Fibroblast of lung (primary cell): ENCODE results near the gene ZSWIM1. TPM values are rescaled to one million over a fixed set of nuclear protein-coding genes. Genes with fewer than 3 reads are reported as not detected.

ENCODE experiments used
- DNase-seq, 2 donors: peaks; one replicate each; pipeline versions ENCODE4 v3.0.0 to v3.0.0-alpha.2; 2010; ENCODE audit warnings: low read depth in 2 of 2
- H2AFZ ChIP-seq: 2 replicates; pipeline ENCODE4 v1.5.1; 2012; ENCODE audit warnings: low read length, control low read depth, inconsistent platforms
- H3K27ac ChIP-seq: 2 replicates; pipeline ENCODE4 v1.5.1; 2011; ENCODE audit warnings: low read length, control low read depth; ENCODE audit not compliant: insufficient read depth
- H3K27me3 ChIP-seq: 2 replicates; pipeline ENCODE4 v1.5.1; 2011; ENCODE audit warnings: mild to moderate bottlenecking, low read length; ENCODE audit not compliant: control insufficient read depth, insufficient read depth
- H3K36me3 ChIP-seq: 2 replicates; pipeline ENCODE4 v1.5.1; 2011; ENCODE audit warnings: low read length; ENCODE audit not compliant: control insufficient read depth, insufficient read depth
- H3K4me1 ChIP-seq: 2 replicates; pipeline ENCODE4 v1.5.1; 2011; ENCODE audit warnings: low read length; ENCODE audit not compliant: control insufficient read depth, insufficient read depth; ENCODE audit errors: extremely low read depth
- H3K4me2 ChIP-seq: 2 replicates; pipeline ENCODE4 v1.5.1; 2011; ENCODE audit warnings: low read length, control low read depth; ENCODE audit not compliant: insufficient read depth; ENCODE audit errors: extremely low read depth
- H3K4me3 ChIP-seq, 4 experiments: fragments of 200-600 bp in 1 of 4; sonication (generic) in 1 of 4; replicated peaks in 1 of 4; 2 replicates each; pipeline ENCODE4 v1.5.1; 2011 to 2016; ENCODE audit warnings: low read length in 4 of 4, low read depth in 3 of 4, mild to moderate bottlenecking in 3 of 4, control low read depth in 2 of 4, inconsistent platforms in 1 of 4, mixed read lengths in 1 of 4; ENCODE audit not compliant: insufficient read depth in 1 of 4; ENCODE audit errors: control extremely low read depth in 1 of 4
- H3K79me2 ChIP-seq: 2 replicates; pipeline ENCODE4 v1.5.1; 2012; ENCODE audit warnings: mild to moderate bottlenecking, low read length, inconsistent platforms; ENCODE audit not compliant: control insufficient read depth, insufficient read depth
- H3K9ac ChIP-seq: 2 replicates; pipeline ENCODE4 v1.5.1; 2011; ENCODE audit warnings: mild to moderate bottlenecking, low read length, control low read depth; ENCODE audit not compliant: insufficient read depth
- H3K9me3 ChIP-seq: 2 replicates; pipeline ENCODE4 v1.5.1; 2012; ENCODE audit warnings: low read depth, low read length; ENCODE audit not compliant: control insufficient read depth, insufficient read depth
- H4K20me1 ChIP-seq: 2 replicates; pipeline ENCODE4 v1.5.1; 2011; ENCODE audit warnings: low read length; ENCODE audit not compliant: control insufficient read depth, insufficient read depth; ENCODE audit errors: extremely low read depth
- EZH2 ChIP-seq: IDR thresholded peaks from 2 replicates; pipeline ENCODE4 v1.5.1; 2012; ENCODE audit warnings: low read length, control low read depth, mild to moderate bottlenecking; ENCODE audit errors: missing control alignments
- polyA plus RNA-seq, 2 donors: library from polyadenylated mRNA; depleted of rRNA in 1 of 2; stranded (reverse) in 1 of 2; unstranded in 1 of 2; fragments of >200 nt; gene quantifications; 2 replicates each; pipeline ENCODE4 v1.2.1, GENCODE V29; 2011 to 2012; ENCODE audit warnings: missing spikeins in 1 of 2
- total RNA-seq: library from RNA; depleted of rRNA; stranded (reverse); fragments of >200 nt; gene quantifications from 2 replicates; pipeline ENCODE4 v1.2.1, GENCODE V29; 2014
- TF ChIP-seq, protein P1 (sequence below), 2 donors: IDR thresholded peaks in 1 of 2; conservative IDR thresholded peaks in 1 of 2; 1 replicate in 1 of 2; 2 replicates in 1 of 2; pipeline ENCODE4 v1.5.1; 2011 to 2012; ENCODE audit warnings: low read length in 2 of 2, control low read depth in 1 of 2, inconsistent platforms in 1 of 2, low read depth in 1 of 2, mild to moderate bottlenecking in 1 of 2

Gene ZSWIM1
- total and polyA plus RNA-seq, 2 donors (not counting 1 experiment from before 2014, with no cell fraction given) = 3.4 to 4.5 TPM

GRCh38 chr20:45890077-45890984 lies 9.3 kb downstream of the ZSWIM1 start:
- H3K4me3 ChIP-seq = peak overlapping the region; percentile 77 to 97 (median 84)
- TF ChIP-seq, protein P1, sequence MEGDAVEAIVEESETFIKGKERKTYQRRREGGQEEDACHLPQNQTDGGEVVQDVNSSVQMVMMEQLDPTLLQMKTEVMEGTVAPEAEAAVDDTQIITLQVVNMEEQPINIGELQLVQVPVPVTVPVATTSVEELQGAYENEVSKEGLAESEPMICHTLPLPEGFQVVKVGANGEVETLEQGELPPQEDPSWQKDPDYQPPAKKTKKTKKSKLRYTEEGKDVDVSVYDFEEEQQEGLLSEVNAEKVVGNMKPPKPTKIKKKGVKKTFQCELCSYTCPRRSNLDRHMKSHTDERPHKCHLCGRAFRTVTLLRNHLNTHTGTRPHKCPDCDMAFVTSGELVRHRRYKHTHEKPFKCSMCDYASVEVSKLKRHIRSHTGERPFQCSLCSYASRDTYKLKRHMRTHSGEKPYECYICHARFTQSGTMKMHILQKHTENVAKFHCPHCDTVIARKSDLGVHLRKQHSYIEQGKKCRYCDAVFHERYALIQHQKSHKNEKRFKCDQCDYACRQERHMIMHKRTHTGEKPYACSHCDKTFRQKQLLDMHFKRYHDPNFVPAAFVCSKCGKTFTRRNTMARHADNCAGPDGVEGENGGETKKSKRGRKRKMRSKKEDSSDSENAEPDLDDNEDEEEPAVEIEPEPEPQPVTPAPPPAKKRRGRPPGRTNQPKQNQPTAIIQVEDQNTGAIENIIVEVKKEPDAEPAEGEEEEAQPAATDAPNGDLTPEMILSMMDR (conservative IDR thresholded peaks at IDR 0.05 in 1 of 2, IDR thresholded peaks at IDR 0.05 in 1 of 2; ENCODE audit: low read depth in 1 of 2, low read length in 2 of 2) = peak; percentile 62 to 79
- TF ChIP-seq EZH2 = no peak

DNA sequence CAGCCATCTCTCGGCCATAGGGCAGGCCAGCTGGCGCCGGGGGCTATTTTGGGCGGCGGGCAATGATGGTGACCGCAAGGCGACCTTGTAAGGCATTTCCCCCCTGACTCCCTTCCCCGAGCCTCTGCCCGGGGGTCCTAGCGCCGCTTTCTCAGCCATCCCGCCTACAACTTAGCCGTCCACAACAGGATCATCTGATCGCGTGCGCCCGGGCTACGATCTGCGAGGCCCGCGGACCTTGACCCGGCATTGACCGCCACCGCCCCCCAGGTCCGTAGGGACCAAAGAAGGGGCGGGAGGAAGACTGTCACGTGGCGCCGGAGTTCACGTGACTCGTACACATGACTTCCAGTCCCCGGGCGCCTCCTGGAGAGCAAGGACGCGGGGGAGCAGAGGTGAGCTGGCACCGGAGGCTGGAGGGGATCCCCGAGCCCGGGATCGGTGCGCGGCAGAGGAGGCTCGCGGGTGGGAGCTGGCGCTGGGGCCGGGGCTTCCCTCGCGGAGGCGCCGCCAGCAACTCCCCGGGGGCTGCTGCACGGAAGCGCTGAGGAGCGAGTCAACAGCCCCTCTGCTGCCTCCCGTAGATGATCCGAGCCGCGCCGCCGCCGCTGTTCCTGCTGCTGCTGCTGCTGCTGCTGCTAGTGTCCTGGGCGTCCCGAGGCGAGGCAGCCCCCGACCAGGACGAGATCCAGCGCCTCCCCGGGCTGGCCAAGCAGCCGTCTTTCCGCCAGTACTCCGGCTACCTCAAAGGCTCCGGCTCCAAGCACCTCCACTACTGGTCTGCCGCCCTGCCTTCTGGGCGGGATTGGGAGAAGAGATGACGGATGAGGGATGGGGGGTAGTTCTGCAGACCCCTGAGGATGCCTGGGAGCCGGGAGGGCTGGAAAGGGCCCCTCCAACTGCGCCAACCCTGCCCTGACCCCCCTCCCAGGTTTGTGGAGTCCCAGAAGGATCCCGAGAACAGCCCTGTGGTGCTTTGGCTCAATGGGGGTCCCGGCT lies 10.3 kb downstream of the ZSWIM1 start, which contains the start of the genes CTSA and NEURL2:
CTSA (plus strand) TSS at position 351 of the 999 bp plus-strand sequence; CDS start at position 585, 234 bp downstream.
NEURL2 (minus strand) TSS at position 224 of the 999 bp plus-strand sequence; CDS start at position 7, 217 bp downstream.
- Histone ChIP-seq H3K79me2 (peaks cover 11% of the 10 kb centered on the region), H3K4me3 (peak within 1 kb of the TSS; percentile 77 to 97 (median 84)), H2AFZ (peak within 1 kb of the TSS; percentile 50), H3K36me3 (peaks cover 22% of the 10 kb centered on the region), H3K27ac (peak within 1 kb of the TSS; percentile 78), H3K4me1 (peaks cover 8% of the 10 kb centered on the region), H3K4me2 (peak within 1 kb of the TSS; percentile 96), H4K20me1 (no peaks in the 10 kb centered on the region), H3K9ac (peak within 1 kb of the TSS; percentile 76), H3K9me3 (no peaks in the 10 kb centered on the region), H3K27me3 (no peaks in the 10 kb centered on the region)
- peak; percentile 88 to 95 for DNase-seq
- TF ChIP-seq, protein P1 (conservative IDR thresholded peaks at IDR 0.05 in 1 of 2, IDR thresholded peaks at IDR 0.05 in 1 of 2; ENCODE audit: low read depth in 1 of 2, low read length in 2 of 2) = no peak
- no peak for TF ChIP-seq EZH2

More at GRCh38 chr20:45890077-45890984, 9.3 kb downstream of the ZSWIM1 start:
- Histone ChIP-seq H3K4me1 (peaks cover 8% of the 10 kb centered on the region), H3K27ac (peak overlapping the region; percentile 78), H4K20me1 (no peaks in the 10 kb centered on the region), H3K79me2 (peaks cover 11% of the 10 kb centered on the region), H3K9ac (peak overlapping the region; percentile 76), H3K9me3 (no peaks in the 10 kb centered on the region), H3K36me3 (peaks cover 17% of the 10 kb centered on the region), H3K4me2 (peak overlapping the region; percentile 96), H2AFZ (peak overlapping the region; percentile 50), H3K27me3 (no peaks in the 10 kb centered on the region)
- peak; percentile 81 to 85 for DNase-seq
